Astrocyte (in vitro differentiated cells and primary cell): ENCODE results near the gene KIAA1549. TPM values are rescaled to one million over a fixed set of nuclear protein-coding genes. Genes with fewer than 3 reads are reported as not detected.

Source experiments
- DNase-seq: peaks from one replicate; pipeline ENCODE4 v3.0.0-alpha.2; 2010; ENCODE audit warnings: low read depth
- FAIRE-seq: peaks from 2 replicates; lab custom pipeline; 2011; peaks lifted over from hg19 to GRCh38; lab: Jason Lieb, UNC
- H2AFZ ChIP-seq: 2 replicates; pipeline ENCODE4 v1.6.0; 2012; ENCODE audit warnings: low read depth, low read length, inconsistent platforms
- H3K27ac ChIP-seq: 2 replicates; pipeline ENCODE4 v1.5.1; 2011; ENCODE audit warnings: low read depth, low read length, inconsistent platforms
- H3K27me3 ChIP-seq: 2 replicates; pipeline ENCODE4 v1.6.0; 2011; ENCODE audit warnings: low read length, inconsistent platforms; ENCODE audit not compliant: insufficient read depth
- H3K36me3 ChIP-seq: 2 replicates; pipeline ENCODE4 v1.5.1; 2011; ENCODE audit warnings: low read length, inconsistent platforms; ENCODE audit not compliant: insufficient read depth
- H3K4me1 ChIP-seq: 2 replicates; pipeline ENCODE4 v1.5.1; 2011; ENCODE audit warnings: low read length, inconsistent platforms; ENCODE audit not compliant: insufficient read depth
- H3K4me2 ChIP-seq: 2 replicates; pipeline ENCODE4 v1.6.0; 2012; ENCODE audit warnings: low read length, inconsistent platforms
- H3K4me3 ChIP-seq: 2 replicates; pipeline ENCODE4 v1.5.1; 2011; ENCODE audit warnings: low read depth, mild to moderate bottlenecking, low read length, inconsistent platforms; ENCODE audit not compliant: insufficient read depth
- H3K79me2 ChIP-seq: 2 replicates; pipeline ENCODE4 v1.6.0; 2012; ENCODE audit warnings: mild to moderate bottlenecking, low read length, inconsistent platforms; ENCODE audit not compliant: insufficient read depth
- H3K9ac ChIP-seq: 2 replicates; pipeline ENCODE4 v1.6.0; 2012; ENCODE audit warnings: mild to moderate bottlenecking, low read length, inconsistent platforms
- H3K9me3 ChIP-seq: 2 replicates; pipeline ENCODE4 v1.5.1; 2012; ENCODE audit warnings: low read depth, mild to moderate bottlenecking, low read length, inconsistent platforms; ENCODE audit not compliant: insufficient read depth
- H4K20me1 ChIP-seq: 2 replicates; pipeline ENCODE4 v1.6.0; 2012; ENCODE audit warnings: low read length, inconsistent platforms; ENCODE audit not compliant: insufficient read depth
- H3K27ac Mint-ChIP-seq: one replicate; pipeline ENCODE4 v1.8.0; 2021; ENCODE audit warnings: mild to moderate bottlenecking, mixed read lengths; ENCODE audit not compliant: unreplicated experiment
- H3K27me3 Mint-ChIP-seq: one replicate; pipeline ENCODE4 v1.8.0; 2021; ENCODE audit warnings: low read depth, mixed read lengths; ENCODE audit not compliant: unreplicated experiment
- H3K36me3 Mint-ChIP-seq: one replicate; pipeline ENCODE4 v1.8.0; 2021; ENCODE audit warnings: low read depth, mixed read lengths; ENCODE audit not compliant: unreplicated experiment
- H3K4me1 Mint-ChIP-seq: one replicate; pipeline ENCODE4 v1.8.0; 2021; ENCODE audit warnings: low read depth, mixed read lengths; ENCODE audit not compliant: unreplicated experiment
- H3K4me3 Mint-ChIP-seq: one replicate; pipeline ENCODE4 v1.8.0; 2021; ENCODE audit warnings: mild to moderate bottlenecking, moderate library complexity, mixed read lengths; ENCODE audit not compliant: unreplicated experiment
- H3K9me3 Mint-ChIP-seq: one replicate; pipeline ENCODE4 v1.8.0; 2021; ENCODE audit warnings: mild to moderate bottlenecking, mixed read lengths; ENCODE audit not compliant: unreplicated experiment
- CTCF ChIP-seq: IDR thresholded peaks from 2 replicates; pipeline ENCODE4 v1.5.1; 2011; ENCODE audit warnings: low read depth, mild to moderate bottlenecking, inconsistent platforms, low read length, moderate library complexity; ENCODE audit not compliant: insufficient read depth
- EZH2 ChIP-seq: IDR thresholded peaks from 2 replicates; pipeline ENCODE4 v1.6.1; 2012; ENCODE audit warnings: mild to moderate bottlenecking, low read length, inconsistent platforms; ENCODE audit not compliant: insufficient read depth
- total RNA-seq: library from RNA; stranded (reverse); gene quantifications from 2 replicates; pipeline ENCODE4 v1.2.1, GENCODE V29; 2021

KIAA1549 gene
- total RNA-seq, 1 donor from 2014 or later = 10.3 TPM

DNA sequence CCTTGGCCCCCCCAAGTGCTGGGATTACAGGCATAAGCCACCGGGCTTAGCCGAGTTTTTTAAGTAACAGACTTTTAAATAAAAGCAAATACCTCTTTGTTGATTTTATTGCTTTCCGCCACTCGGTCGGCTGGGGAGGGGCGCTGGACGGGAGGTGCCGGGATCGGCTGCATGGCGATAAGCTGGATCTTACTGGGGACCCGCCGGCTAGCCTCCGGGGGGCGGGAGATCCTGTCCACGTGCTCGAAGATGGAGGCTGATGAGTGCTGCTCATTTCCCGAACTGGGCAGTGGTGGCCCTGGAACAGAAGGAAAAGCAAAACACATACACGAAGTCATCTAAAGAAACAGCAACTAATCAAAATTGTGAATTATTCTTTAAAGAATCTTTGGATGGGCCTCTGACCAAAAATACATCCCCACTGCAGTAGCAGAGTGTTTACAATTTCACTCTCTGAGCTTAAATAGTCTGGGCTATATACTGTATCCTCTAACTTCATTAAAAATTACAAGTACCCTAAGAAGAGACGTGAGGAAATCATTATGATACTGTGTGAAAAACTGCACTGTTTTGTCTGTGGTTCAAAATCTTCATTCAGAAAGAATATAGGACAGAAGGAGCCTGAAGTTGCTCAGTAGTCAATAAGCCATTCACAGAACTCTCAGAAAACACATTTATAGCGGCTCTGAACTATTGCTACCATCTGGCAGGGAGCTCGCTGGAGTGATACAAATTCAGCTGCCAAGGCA, 110.0 kb downstream of the KIAA1549 start:
- Histone ChIP-seq H3K9me3 (no peaks in the 10 kb centered on the region), H3K27ac (no peak overlapping the region), H3K4me1 (peaks cover 17% of the 10 kb centered on the region), H2AFZ (no peak overlapping the region), H3K27me3 (no peaks in the 10 kb centered on the region), H3K9ac (no peak overlapping the region), H3K4me2 (no peak overlapping the region), H3K4me3 (no peak overlapping the region), H4K20me1 (no peaks in the 10 kb centered on the region), H3K36me3 (no peaks in the 10 kb centered on the region), H3K79me2 (no peaks in the 10 kb centered on the region)
- no peak for TF ChIP-seq EZH2
- TF ChIP-seq CTCF = no peak
- no peak for DNase-seq
- no peak overlapping the region for H3K4me3 Mint-ChIP-seq
- no peaks in the 10 kb centered on the region for H3K9me3 Mint-ChIP-seq
- FAIRE-seq = no peak
- peaks cover 15% of the 10 kb centered on the region for H3K4me1 Mint-ChIP-seq
- peaks cover 18% of the 10 kb centered on the region for H3K36me3 Mint-ChIP-seq
- H3K27ac Mint-ChIP-seq = no peak overlapping the region
- H3K27me3 Mint-ChIP-seq = no peaks in the 10 kb centered on the region

DNA sequence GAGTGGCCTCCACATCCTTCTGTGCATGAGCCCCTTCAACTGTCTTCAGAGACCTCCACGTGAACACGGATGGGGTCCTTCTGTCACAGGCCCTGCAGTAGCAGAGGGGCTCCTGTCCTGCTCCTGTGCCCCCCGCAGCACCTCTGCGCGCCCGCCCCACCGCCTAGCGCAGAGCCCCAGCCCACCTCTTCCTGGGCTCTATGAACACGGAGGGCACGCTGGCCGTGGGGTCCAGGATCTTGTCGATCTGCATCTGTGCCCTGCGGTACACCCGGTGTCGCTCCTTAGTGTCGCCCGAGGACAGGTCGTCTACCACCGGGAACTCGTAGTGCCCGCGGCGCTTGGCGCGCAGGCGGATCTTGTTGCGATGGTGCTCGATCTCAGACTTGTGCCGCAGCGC, 111.8 kb downstream of the KIAA1549 start:
- no peak for FAIRE-seq
- peaks cover 17% of the 10 kb centered on the region for H3K4me1 ChIP-seq
- Mint-ChIP-seq H3K27me3 (no peaks in the 10 kb centered on the region), H3K4me1 (peaks cover 21% of the 10 kb centered on the region), H3K27ac (no peak overlapping the region), H3K9me3 (no peaks in the 10 kb centered on the region), H3K36me3 (peaks cover 18% of the 10 kb centered on the region), H3K4me3 (no peak overlapping the region)
- no peak overlapping the region for H3K4me3 ChIP-seq
- no peak overlapping the region for H3K9ac ChIP-seq
- H2AFZ ChIP-seq = no peak overlapping the region
- no peaks in the 10 kb centered on the region for H4K20me1 ChIP-seq
- no peaks in the 10 kb centered on the region for H3K36me3 ChIP-seq
- no peaks in the 10 kb centered on the region for H3K27me3 ChIP-seq
- H3K27ac ChIP-seq = no peak overlapping the region
- H3K79me2 ChIP-seq = no peaks in the 10 kb centered on the region
- no peak for DNase-seq
- TF ChIP-seq CTCF = no peak
- H3K9me3 ChIP-seq = no peaks in the 10 kb centered on the region
- H3K4me2 ChIP-seq = no peak overlapping the region

- Mint-ChIP-seq H3K4me3 (no peak overlapping the region), H3K27me3 (no peaks in the 10 kb centered on the region), H3K9me3 (no peaks in the 10 kb centered on the region), H3K4me1 (peaks cover 23% of the 10 kb centered on the region), H3K27ac (no peak overlapping the region), H3K36me3 (peaks cover 18% of the 10 kb centered on the region)
- FAIRE-seq = no peak
- H4K20me1 ChIP-seq = no peaks in the 10 kb centered on the region
- no peaks in the 10 kb centered on the region for H3K9me3 ChIP-seq
- no peak for DNase-seq
- no peaks in the 10 kb centered on the region for H3K79me2 ChIP-seq
- H3K36me3 ChIP-seq = no peaks in the 10 kb centered on the region
- H3K27ac ChIP-seq = no peak overlapping the region
- H3K4me2 ChIP-seq = no peak overlapping the region
- no peak overlapping the region for H2AFZ ChIP-seq
- H3K4me1 ChIP-seq = peaks cover 21% of the 10 kb centered on the region
- H3K4me3 ChIP-seq = no peak overlapping the region
- H3K9ac ChIP-seq = no peak overlapping the region
- TF ChIP-seq CTCF = no peak
- TF ChIP-seq EZH2 = no peak
- H3K27me3 ChIP-seq = no peaks in the 10 kb centered on the region
Measured at GRCh38 chr7:138868711-138869110, 112.5 kb downstream of the KIAA1549 start.
